ENCODE measurements around the gene WDR5.

The WDR5 gene

DNA sequence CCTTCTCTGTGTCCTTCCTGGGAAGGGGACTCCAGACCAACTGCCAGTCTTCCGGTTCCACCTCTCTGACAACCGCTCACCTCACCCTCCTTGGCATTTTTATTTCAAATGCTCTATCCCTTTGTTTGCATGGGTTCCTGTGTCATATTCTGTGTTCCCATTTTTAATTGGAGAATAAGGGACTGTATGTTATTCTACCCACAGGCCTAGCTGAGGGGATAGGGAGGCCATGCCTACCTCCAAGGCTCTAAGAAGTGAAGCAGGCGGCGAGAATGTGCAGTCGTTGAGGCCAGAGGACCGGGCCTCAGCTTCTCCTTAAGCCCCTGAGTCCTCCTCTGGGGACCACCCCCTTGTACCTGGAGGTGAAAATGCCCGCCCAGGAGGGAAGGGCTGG lies 936 bp upstream of the WDR5 start:
- TF ChIP-seq, protein P1, sequence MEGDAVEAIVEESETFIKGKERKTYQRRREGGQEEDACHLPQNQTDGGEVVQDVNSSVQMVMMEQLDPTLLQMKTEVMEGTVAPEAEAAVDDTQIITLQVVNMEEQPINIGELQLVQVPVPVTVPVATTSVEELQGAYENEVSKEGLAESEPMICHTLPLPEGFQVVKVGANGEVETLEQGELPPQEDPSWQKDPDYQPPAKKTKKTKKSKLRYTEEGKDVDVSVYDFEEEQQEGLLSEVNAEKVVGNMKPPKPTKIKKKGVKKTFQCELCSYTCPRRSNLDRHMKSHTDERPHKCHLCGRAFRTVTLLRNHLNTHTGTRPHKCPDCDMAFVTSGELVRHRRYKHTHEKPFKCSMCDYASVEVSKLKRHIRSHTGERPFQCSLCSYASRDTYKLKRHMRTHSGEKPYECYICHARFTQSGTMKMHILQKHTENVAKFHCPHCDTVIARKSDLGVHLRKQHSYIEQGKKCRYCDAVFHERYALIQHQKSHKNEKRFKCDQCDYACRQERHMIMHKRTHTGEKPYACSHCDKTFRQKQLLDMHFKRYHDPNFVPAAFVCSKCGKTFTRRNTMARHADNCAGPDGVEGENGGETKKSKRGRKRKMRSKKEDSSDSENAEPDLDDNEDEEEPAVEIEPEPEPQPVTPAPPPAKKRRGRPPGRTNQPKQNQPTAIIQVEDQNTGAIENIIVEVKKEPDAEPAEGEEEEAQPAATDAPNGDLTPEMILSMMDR (IDR thresholded peaks at IDR 0.05; ENCODE audit: low read depth, low read length): no peak
- H3K4me3 ChIP-seq (replicated peaks in 1 of 2; ENCODE audit: low read depth in 2 of 2, low read length in 2 of 2): peak overlapping the region; percentile 75 to 89
- no peak for DNase-seq (ENCODE audit: low read depth in 2 of 2)

DNA sequence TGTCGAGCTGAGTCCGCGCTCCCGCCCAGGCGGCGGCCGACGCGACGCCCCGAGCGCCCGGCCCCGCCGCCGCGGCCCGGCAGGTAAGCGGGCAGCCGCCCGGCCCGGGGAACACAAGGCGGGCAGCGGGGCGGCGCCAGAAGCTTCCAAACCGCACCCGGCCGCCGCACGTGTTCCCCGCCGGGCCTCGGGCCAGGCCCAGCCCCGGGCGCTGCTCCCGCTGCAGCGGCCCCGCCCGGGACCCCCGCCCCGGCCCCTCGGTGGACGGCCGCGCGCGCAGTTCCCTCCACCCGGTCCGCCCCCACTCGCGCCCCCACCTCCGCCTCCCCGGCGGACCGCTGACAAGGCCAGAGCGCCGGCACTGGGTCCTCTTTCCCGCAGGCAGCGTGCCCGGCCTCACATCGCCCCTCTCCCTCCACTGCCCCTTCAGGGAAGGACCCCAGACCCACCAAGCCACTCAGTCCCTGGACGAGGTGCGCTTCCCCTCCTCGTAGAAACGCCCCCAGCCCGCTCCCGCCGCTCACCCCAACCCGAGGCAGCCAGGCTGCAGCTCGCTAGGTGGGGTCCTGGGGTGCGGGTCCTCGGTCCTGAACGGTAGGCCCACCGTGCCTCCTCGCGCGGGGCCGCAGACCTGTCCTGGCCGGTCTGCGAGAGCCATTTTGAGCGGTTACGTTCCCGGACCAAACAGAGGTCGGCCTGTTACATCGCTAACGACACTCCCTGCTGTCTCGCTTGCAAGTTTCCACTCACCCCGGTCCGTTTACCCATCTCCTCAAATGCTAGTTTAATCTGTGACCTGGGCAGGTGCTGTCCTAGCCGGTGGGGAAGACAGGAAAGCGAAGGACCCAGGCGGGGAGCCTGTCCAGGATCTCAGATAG lies 475 bp downstream of the WDR5 start:
- peak overlapping the region; percentile 75 to 99 for H3K4me3 ChIP-seq (replicated peaks in 1 of 2; ENCODE audit: low read depth in 2 of 2, low read length in 2 of 2)
- TF ChIP-seq, protein P1 (IDR thresholded peaks at IDR 0.05; ENCODE audit: low read depth, low read length): no peak
- DNase-seq (ENCODE audit: low read depth in 2 of 2): peak; percentile 24 to 35

- TF ChIP-seq, protein P1 (IDR thresholded peaks at IDR 0.05; ENCODE audit: low read depth, low read length): no peak
- no peak for DNase-seq (ENCODE audit: low read depth in 2 of 2)
- H3K4me3 ChIP-seq (replicated peaks in 1 of 2; ENCODE audit: low read depth in 2 of 2, low read length in 2 of 2): peak overlapping the region; percentile 75 to 99
Observed at GRCh38 chr9:134136996-134137299, 1.1 kb downstream of the WDR5 start.

DNA sequence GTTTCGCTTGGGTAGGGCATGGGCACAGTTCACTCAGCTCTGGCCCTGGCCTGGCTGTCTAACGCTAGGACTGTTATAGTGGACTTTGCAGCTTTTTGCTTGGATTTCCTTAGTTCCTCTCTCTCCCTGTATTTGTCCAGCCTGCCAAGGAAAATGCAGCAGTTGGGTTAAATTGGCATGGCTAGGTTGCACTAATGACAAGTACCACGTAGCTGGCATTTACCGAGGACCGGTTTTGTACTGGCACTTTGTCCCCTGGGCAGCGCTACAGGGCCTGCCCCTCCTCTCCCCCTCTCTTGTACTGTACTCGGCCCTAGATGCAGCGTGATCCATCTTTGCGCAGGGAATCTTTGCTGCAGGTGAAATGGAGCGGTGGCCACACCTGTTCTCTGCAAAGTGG lies 2.4 kb downstream of the WDR5 start:
- no peak for DNase-seq (ENCODE audit: low read depth in 2 of 2)
- TF ChIP-seq, protein P1 (IDR thresholded peaks at IDR 0.05; ENCODE audit: low read depth, low read length): no peak
- H3K4me3 ChIP-seq (replicated peaks in 1 of 2; ENCODE audit: low read depth in 2 of 2, low read length in 2 of 2): no peak overlapping the region

GRCh38 chr9:134139081-134139480 lies 3.2 kb downstream of the WDR5 start:
- peak; percentile 13 to 52 for DNase-seq (ENCODE audit: low read depth in 2 of 2)
- no peak overlapping the region for H3K4me3 ChIP-seq (replicated peaks in 1 of 2; ENCODE audit: low read depth in 2 of 2, low read length in 2 of 2)
- TF ChIP-seq, protein P1 (IDR thresholded peaks at IDR 0.05; ENCODE audit: low read depth, low read length): no peak

DNA sequence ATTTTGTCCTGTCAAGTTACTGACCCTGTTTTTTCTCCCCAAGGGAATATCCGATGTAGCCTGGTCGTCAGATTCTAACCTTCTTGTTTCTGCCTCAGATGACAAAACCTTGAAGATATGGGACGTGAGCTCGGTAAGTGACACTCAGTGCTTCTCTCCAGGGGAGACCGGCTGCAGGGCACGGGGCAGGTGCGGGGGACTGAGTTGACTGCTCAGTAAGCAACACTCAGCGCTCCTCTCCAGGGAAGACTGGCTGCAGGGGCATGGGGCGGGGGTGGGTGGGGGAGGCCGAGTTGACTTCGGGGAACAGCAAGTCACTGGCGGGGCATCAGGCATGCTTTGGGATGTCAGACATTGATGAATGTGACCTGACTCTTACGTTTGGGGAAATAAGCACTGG lies 6.0 kb downstream of the WDR5 start:
- no peak overlapping the region for H3K4me3 ChIP-seq (replicated peaks in 1 of 2; ENCODE audit: low read depth in 2 of 2, low read length in 2 of 2)
- TF ChIP-seq, protein P1 (IDR thresholded peaks at IDR 0.05; ENCODE audit: low read depth, low read length): no peak
- DNase-seq (ENCODE audit: low read depth in 2 of 2): no peak

DNA sequence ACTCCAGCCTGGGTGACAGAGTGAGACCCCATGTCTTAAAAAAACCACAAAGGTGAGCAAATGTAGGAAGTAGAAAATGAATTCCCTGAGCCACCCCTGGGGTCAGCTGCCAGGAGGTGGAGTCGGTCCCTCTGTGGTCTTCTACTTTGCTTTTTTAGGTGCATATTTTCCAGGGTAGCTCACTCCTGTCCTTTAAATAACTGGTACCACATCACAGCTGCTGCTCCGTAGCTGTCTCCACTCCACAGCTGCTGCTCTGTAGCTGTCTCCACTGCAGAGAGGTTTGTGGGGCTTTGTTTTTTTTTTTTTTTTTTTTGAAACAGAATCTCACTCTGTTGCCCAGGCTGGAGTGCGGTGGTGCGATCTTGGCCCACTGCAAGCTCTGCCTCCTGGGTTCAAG lies 8.9 kb downstream of the WDR5 start:
- DNase-seq (ENCODE audit: low read depth in 2 of 2): no peak
- TF ChIP-seq, protein P1 (IDR thresholded peaks at IDR 0.05; ENCODE audit: low read depth, low read length): no peak
- no peak overlapping the region for H3K4me3 ChIP-seq (replicated peaks in 1 of 2; ENCODE audit: low read depth in 2 of 2, low read length in 2 of 2)
